ENCODE measurements around the gene ATF4.
"Not testable (repeated sequence)": the region's sequence is repeated elsewhere in the genome, so short reads cannot be mapped to it uniquely, and the experiment has no call there.

Gene ATF4

GRCh38 chr22:39490135-39490798 lies 30.1 kb upstream of the ATF4 start:
- DNase-seq = peak; percentile 60

- no peak for DNase-seq
Observed at GRCh38 chr22:39490966-39491680, 29.2 kb upstream of the ATF4 start.

GRCh38 chr22:39491696-39492095 lies 28.7 kb upstream of the ATF4 start:
- DNase-seq = no peak

- DNase-seq = no peak
Observed at GRCh38 chr22:39492186-39492585, 28.2 kb upstream of the ATF4 start.

- no peak for DNase-seq
Observed at GRCh38 chr22:39493759-39494158, 26.6 kb upstream of the ATF4 start.

- no peak for DNase-seq
Observed at GRCh38 chr22:39494471-39495120, 25.8 kb upstream of the ATF4 start.

- peak; percentile 53 for DNase-seq
Observed at GRCh38 chr22:39496131-39496838, 24.1 kb upstream of the ATF4 start.

GRCh38 chr22:39497429-39497828 lies 22.9 kb upstream of the ATF4 start:
- no peak for DNase-seq

- DNase-seq = no peak
Observed at GRCh38 chr22:39498368-39498767, 22.0 kb upstream of the ATF4 start.

GRCh38 chr22:39498802-39499201 lies 21.6 kb upstream of the ATF4 start:
- no peak for DNase-seq

- no peak for DNase-seq
Observed at GRCh38 chr22:39500101-39500500, 20.3 kb upstream of the ATF4 start.

GRCh38 chr22:39501644-39502108 lies 18.7 kb upstream of the ATF4 start:
- DNase-seq = no peak

- peak; percentile 92 for DNase-seq
Observed at GRCh38 chr22:39502109-39502788, 18.1 kb upstream of the ATF4 start, which contains the start of gene MIEF1. TSS of gene MIEF1 (plus strand) at chr22:39502290. CDS start at chr22:39511295, 9,005 bp downstream.

- DNase-seq = no peak
Observed at GRCh38 chr22:39502789-39503409, 17.5 kb upstream of the ATF4 start.

GRCh38 chr22:39503630-39504029 lies 16.7 kb upstream of the ATF4 start:
- no peak for DNase-seq

- DNase-seq = no peak
Observed at GRCh38 chr22:39504071-39504470, 16.3 kb upstream of the ATF4 start.

- DNase-seq = not testable (repeated sequence)
Observed at GRCh38 chr22:39507021-39507420, 13.3 kb upstream of the ATF4 start.

- DNase-seq = no peak
Observed at GRCh38 chr22:39508393-39508792, 12.0 kb upstream of the ATF4 start.

- no peak for DNase-seq
Observed at GRCh38 chr22:39510529-39511149, 9.7 kb upstream of the ATF4 start.

GRCh38 chr22:39511226-39511625 lies 9.1 kb upstream of the ATF4 start:
- no peak for DNase-seq

GRCh38 chr22:39512026-39512425 lies 8.3 kb upstream of the ATF4 start:
- no peak for DNase-seq

- no peak for DNase-seq
Observed at GRCh38 chr22:39513791-39514190, 6.6 kb upstream of the ATF4 start.

Measured in GDM1 (cell line).